Peyer's patch (tissue), 4 donors: ENCODE results near the gene DPEP3. TPM values are rescaled to one million over a fixed set of nuclear protein-coding genes. Genes with fewer than 3 reads are reported as not detected.

Source experiments
- DNase-seq, 3 donors: peaks; one replicate each; pipeline ENCODE4 v3.0.0-alpha.2; 2017 to 2019
- H3K27ac ChIP-seq, 4 donors: fragments of 200-600 bp; sonication (generic); one replicate each; pipeline ENCODE4 v1.5.1; 2016 to 2019
- H3K27me3 ChIP-seq, 2 donors: fragments of 200-600 bp; sonication (generic); one replicate each; pipeline ENCODE4 v1.5.1; 2019
- H3K36me3 ChIP-seq, 3 donors: fragments of 200-600 bp; sonication (generic); one replicate each; pipeline ENCODE4 v1.5.1; 2016 to 2019
- H3K4me1 ChIP-seq, 4 donors: fragments of 200-600 bp; sonication (generic); one replicate each; pipeline ENCODE4 v1.5.1; 2016 to 2019
- H3K4me3 ChIP-seq, 4 donors: fragments of 200-600 bp; sonication (generic); 1 replicate in 3 of 4; 2 replicates in 1 of 4; pipeline ENCODE4 v1.5.1; 2016 to 2019; ENCODE audit warnings: mild to moderate bottlenecking in 1 of 4
- H3K9me3 ChIP-seq, 4 donors: fragments of 200-600 bp; sonication (generic); one replicate each; pipeline ENCODE4 v1.5.1; 2016 to 2019; ENCODE audit warnings: mild to moderate bottlenecking in 1 of 4
- CTCF ChIP-seq, 6 experiments: fragments of 450-650 bp in 4 of 6; fragments of 200-600 bp in 2 of 6; sonication (generic) in 1 of 6; IDR thresholded peaks; one replicate each; pipeline ENCODE4 v1.5.1; 2017 to 2019; ENCODE audit warnings: antibody characterized with exemption in 6 of 6, mild to moderate bottlenecking in 3 of 6, moderate library complexity in 1 of 6
- POLR2A ChIP-seq, 2 donors: fragments of 450-650 bp; IDR thresholded peaks; one replicate each; pipeline ENCODE4 v1.5.1; 2017; ENCODE audit warnings: antibody characterized with exemption in 2 of 2, mild to moderate bottlenecking in 2 of 2, moderate library complexity in 2 of 2
- total RNA-seq, 4 donors: library from RNA; depleted of rRNA; stranded (reverse); fragments of >200 nt; gene quantifications; one replicate each; pipeline ENCODE4 v1.1.0, GENCODE V29; 2016

The DPEP3 gene
- total RNA-seq, 4 donors from 2014 or later = not detected

GRCh38 chr16:67935402-67936123, 44.7 kb downstream of the DPEP3 start:
- H3K4me1 ChIP-seq = peaks cover 0 to 27% (median 17%) of the 10 kb centered on the region in 4 donors
- peaks cover 0 to 43% (median 0%) of the 10 kb centered on the region in 3 donors for H3K36me3 ChIP-seq
- peak overlapping the region; percentile 95 to 98 (median 96) for H3K27ac ChIP-seq
- peak overlapping the region; percentile 67 to 99 (median 89) for H3K4me3 ChIP-seq
- peak; percentile 97 to 99 (median 97) for DNase-seq
- TF ChIP-seq CTCF (IDR thresholded peaks at IDR 0.05) (peak in 1 of 6 experiments; percentile 5), POLR2A (IDR thresholded peaks at IDR 0.05) (peak; percentile 51 to 78)
- H3K27me3 ChIP-seq = no peaks in the 10 kb centered on the region
- H3K9me3 ChIP-seq = no peaks in the 10 kb centered on the region

GRCh38 chr16:67935101-67935401, 45.2 kb downstream of the DPEP3 start:
- DNase-seq = no peak
- peaks cover 0 to 48% (median 0%) of the 10 kb centered on the region in 3 donors for H3K36me3 ChIP-seq
- TF ChIP-seq POLR2A (IDR thresholded peaks at IDR 0.05) (no peak), CTCF (IDR thresholded peaks at IDR 0.05) (no peak)
- peak overlapping the region; percentile 95 to 98 (median 96) for H3K27ac ChIP-seq
- H3K27me3 ChIP-seq = no peaks in the 10 kb centered on the region
- no peaks in the 10 kb centered on the region for H3K9me3 ChIP-seq
- H3K4me1 ChIP-seq = peaks cover 0 to 23% (median 16%) of the 10 kb centered on the region in 4 donors
- H3K4me3 ChIP-seq = peak overlapping the region; percentile 67 to 99 (median 89)

GRCh38 chr16:67934306-67935100, 45.8 kb downstream of the DPEP3 start:
- H3K4me1 ChIP-seq = peaks cover 0 to 18% (median 13%) of the 10 kb centered on the region in 4 donors

GRCh38 chr16:67933805-67934204, 46.5 kb downstream of the DPEP3 start:
- no peak overlapping the region for H3K4me3 ChIP-seq
- H3K9me3 ChIP-seq = no peaks in the 10 kb centered on the region
- H3K4me1 ChIP-seq = peaks cover 0 to 18% (median 11%) of the 10 kb centered on the region in 4 donors
- peaks cover 0 to 55% (median 0%) of the 10 kb centered on the region in 3 donors for H3K36me3 ChIP-seq
- TF ChIP-seq POLR2A (IDR thresholded peaks at IDR 0.05) = no peak
- TF ChIP-seq CTCF (IDR thresholded peaks at IDR 0.05) = no peak
- no peak overlapping the region for H3K27ac ChIP-seq
- no peaks in the 10 kb centered on the region for H3K27me3 ChIP-seq
- no peak for DNase-seq

More at GRCh38 chr16:67934306-67935100, 45.8 kb downstream of the DPEP3 start:
- H3K27ac ChIP-seq = no peak overlapping the region
- peak overlapping the region in 2 of 4 donors; percentile 67 to 85 for H3K4me3 ChIP-seq
- no peaks in the 10 kb centered on the region for H3K27me3 ChIP-seq
- no peaks in the 10 kb centered on the region for H3K9me3 ChIP-seq
- peaks cover 0 to 49% (median 0%) of the 10 kb centered on the region in 3 donors for H3K36me3 ChIP-seq
- no peak for DNase-seq
- no peak for TF ChIP-seq POLR2A (IDR thresholded peaks at IDR 0.05)
- no peak for TF ChIP-seq CTCF (IDR thresholded peaks at IDR 0.05)

- TF ChIP-seq CTCF (IDR thresholded peaks at IDR 0.05) = no peak
- Histone ChIP-seq H3K27ac (no peak overlapping the region), H3K9me3 (no peaks in the 10 kb centered on the region), H3K36me3 (peaks cover 0 to 66% (median 0%) of the 10 kb centered on the region in 3 donors), H3K4me3 (no peak overlapping the region), H3K27me3 (no peaks in the 10 kb centered on the region), H3K4me1 (peaks cover 0 to 15% (median 11%) of the 10 kb centered on the region in 4 donors)
- DNase-seq = no peak
Measured at GRCh38 chr16:67932462-67932840, 47.8 kb downstream of the DPEP3 start.
